ENCODE results near the gene ABCC11. TPM values are rescaled to one million over a fixed set of nuclear protein-coding genes. Genes with fewer than 3 reads are reported as not detected.

The ABCC11 gene
- total and polyA plus RNA-seq, 2 of the 13 experiments (the other 11 are each of a cell fraction or from before 2014, with no cell fraction given): 1.0 to 1.4 TPM

DNA sequence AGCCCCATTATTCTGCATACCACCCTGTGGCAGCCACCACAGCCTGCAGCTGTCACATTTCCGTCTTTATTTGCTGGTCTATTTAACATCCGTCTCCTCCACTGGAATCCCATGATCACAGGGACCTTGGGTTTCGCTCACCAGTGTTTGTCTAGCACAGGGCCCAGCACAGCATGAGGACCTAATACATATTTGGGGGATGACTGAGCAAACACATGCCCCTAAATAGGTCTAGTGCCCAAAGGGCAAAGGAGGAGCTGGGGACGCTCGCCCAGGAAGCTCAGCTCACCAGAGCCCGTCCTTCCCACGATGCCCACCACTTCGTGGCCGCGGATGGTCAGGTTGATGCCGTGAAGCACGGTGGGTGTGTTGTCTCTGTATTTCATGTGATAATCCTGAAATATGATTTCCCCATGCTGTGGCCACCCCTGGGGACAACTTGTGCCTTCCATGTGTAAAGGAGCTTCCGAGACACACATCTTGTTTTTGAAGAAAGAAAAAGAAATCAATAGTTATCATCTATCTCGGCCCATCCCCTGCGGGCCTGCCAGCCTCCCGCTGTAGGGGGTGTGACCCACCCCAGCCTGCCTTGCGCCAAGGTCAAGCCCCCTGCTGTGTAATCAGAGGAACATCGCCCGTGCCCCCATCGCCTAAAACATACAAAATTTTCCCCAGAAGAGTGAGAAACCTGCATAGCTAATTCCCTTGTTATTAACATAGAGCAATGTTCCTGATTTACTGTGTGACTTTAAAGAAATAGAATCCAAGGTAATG, 70.5 kb downstream of the ABCC11 start (continued):
- TF ChIP-seq, protein P1, sequence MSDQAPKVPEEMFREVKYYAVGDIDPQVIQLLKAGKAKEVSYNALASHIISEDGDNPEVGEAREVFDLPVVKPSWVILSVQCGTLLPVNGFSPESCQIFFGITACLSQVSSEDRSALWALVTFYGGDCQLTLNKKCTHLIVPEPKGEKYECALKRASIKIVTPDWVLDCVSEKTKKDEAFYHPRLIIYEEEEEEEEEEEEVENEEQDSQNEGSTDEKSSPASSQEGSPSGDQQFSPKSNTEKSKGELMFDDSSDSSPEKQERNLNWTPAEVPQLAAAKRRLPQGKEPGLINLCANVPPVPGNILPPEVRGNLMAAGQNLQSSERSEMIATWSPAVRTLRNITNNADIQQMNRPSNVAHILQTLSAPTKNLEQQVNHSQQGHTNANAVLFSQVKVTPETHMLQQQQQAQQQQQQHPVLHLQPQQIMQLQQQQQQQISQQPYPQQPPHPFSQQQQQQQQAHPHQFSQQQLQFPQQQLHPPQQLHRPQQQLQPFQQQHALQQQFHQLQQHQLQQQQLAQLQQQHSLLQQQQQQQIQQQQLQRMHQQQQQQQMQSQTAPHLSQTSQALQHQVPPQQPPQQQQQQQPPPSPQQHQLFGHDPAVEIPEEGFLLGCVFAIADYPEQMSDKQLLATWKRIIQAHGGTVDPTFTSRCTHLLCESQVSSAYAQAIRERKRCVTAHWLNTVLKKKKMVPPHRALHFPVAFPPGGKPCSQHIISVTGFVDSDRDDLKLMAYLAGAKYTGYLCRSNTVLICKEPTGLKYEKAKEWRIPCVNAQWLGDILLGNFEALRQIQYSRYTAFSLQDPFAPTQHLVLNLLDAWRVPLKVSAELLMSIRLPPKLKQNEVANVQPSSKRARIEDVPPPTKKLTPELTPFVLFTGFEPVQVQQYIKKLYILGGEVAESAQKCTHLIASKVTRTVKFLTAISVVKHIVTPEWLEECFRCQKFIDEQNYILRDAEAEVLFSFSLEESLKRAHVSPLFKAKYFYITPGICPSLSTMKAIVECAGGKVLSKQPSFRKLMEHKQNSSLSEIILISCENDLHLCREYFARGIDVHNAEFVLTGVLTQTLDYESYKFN (CRISPR knock-in tag; conservative IDR thresholded peaks at IDR 0.05): peak; percentile 15; the same call in 1 of the 2 replicates
- TF ChIP-seq, protein P2, sequence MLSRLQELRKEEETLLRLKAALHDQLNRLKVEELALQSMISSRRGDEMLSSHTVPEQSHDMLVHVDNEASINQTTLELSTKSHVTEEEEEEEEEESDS (CRISPR knock-in tag; IDR thresholded peaks at IDR 0.05; ENCODE audit: borderline replicate concordance): no peak
- TF ChIP-seq, protein P3, sequence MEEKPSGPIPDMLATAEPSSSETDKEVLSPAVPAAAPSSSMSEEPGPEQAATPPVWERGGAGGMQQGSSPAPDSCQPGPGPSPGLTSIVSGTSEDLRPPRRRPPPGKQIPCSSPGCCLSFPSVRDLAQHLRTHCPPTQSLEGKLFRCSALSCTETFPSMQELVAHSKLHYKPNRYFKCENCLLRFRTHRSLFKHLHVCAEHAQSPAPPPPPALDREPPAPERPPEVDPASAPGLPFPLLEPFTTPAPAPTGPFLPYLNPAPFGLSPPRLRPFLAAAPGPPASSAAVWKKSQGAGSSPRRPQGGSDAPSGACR (CRISPR knock-in tag; IDR thresholded peaks at IDR 0.05): no peak
- TF ChIP-seq SAFB2 (CRISPR knock-in tag; IDR thresholded peaks at IDR 0.05; ENCODE audit: borderline replicate concordance, low read depth) (no peak), ZNF441 (CRISPR knock-in tag; IDR thresholded peaks at IDR 0.05; ENCODE audit: borderline replicate concordance) (0 out of 2 replicates have a peak, but pooled peaks have one; percentile 21)

DNA sequence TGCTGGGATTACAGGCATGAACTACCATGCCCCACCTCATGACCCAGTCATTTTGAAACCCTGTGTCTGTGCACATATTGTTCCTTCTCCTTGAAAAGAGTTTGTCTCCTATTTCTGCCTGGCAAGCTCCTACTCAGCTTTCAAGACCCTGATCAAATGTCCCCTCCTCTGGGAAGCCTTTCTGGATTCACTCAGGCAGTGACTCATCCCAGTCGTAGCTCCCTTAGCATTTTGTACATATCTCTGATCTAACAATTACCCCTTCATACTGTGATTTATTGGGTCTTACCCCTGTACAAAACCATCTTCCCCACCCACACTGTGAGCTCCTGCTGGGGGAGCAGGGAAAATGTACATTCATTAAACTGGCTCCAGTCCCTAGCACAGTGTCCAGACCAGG, 73.5 kb downstream of the ABCC11 start:
- 57% methylated on average over 1 of the region's 1 CpG for WGBS (ENCODE audit: low lambda C conversion rate)
- intact Hi-C loops (cut with micrococcal nuclease; ENCODE audit: unreplicated experiment): no loop called here
- Histone ChIP-seq H3K27ac (ENCODE audit: extremely low read length, insufficient read depth, low read length) (no peak overlapping the region), H3K79me2 (ENCODE audit: insufficient read depth, low read length) (no peaks in the 10 kb centered on the region), H3K36me3 (replicated peaks in 1 of 2; ENCODE audit: control insufficient read depth in 1 of 2, insufficient read depth in 2 of 2, low read length in 2 of 2) (no peaks in the 10 kb centered on the region), H3K27me3 (ENCODE audit: control insufficient read depth in 1 of 2, insufficient read depth in 2 of 2, low read length in 2 of 2) (no peaks in the 10 kb centered on the region), H3K9ac (ENCODE audit: insufficient read depth, low read depth, low read length) (no peak overlapping the region), H2AFZ (ENCODE audit: low read length) (no peak overlapping the region), H3K4me2 (ENCODE audit: low read depth, low read length) (no peak overlapping the region), H3K9me3 (ENCODE audit: low read length) (no peaks in the 10 kb centered on the region), H3K4me1 (ENCODE audit: insufficient read depth, low read length) (peaks cover 40% of the 10 kb centered on the region), H3K4me3 (replicated peaks in 1 of 3; ENCODE audit: insufficient read depth in 1 of 3, low read depth in 2 of 3, low read length in 3 of 3) (no peak overlapping the region), H4K20me1 (ENCODE audit: insufficient read depth, low read length) (no peaks in the 10 kb centered on the region)
- in situ Hi-C loops (cut with HindIII; ENCODE audit: extremely low pct_ligation_motif_present, low pct_unique_long_range_greater_than_20kb): no loop called here
- no TSS peak for BruUV-seq (replicated peaks)
- ChIA-PET POLR2A (interaction anchor here (1.0 kb wide), 1 partner anchor 9 kb away, joined by 3 read pairs; no protein-coding TSS in a partner anchor), CTCF (ENCODE audit: low intra/inter-chr PET ratio, low total read pairs) (no interaction called here)
- no peak for DNase-seq (ENCODE audit: low spot score)
- FAIRE-seq: no peak
- ATAC-seq: no peak
- TF ChIP-seq ZBTB21 (CRISPR knock-in tag; IDR thresholded peaks at IDR 0.05): no peak
- no peak for TF ChIP-seq SIX1 (CRISPR knock-in tag; IDR thresholded peaks at IDR 0.05; ENCODE audit: borderline replicate concordance)
- TF ChIP-seq ZFP36 (IDR thresholded peaks at IDR 0.05; ENCODE audit: borderline replicate concordance, low read depth, low read length, partially characterized antibody): peak; percentile 62
- TF ChIP-seq ZNF383 (CRISPR knock-in tag; IDR thresholded peaks at IDR 0.05; ENCODE audit: borderline replicate concordance): no peak

Measured in HepG2 (cell line).